IPS-NIHi7 (cell line): ENCODE data around the gene RPS25.
"Not testable (repeated sequence)": the region's sequence is repeated elsewhere in the genome, so short reads cannot be mapped to it uniquely, and the experiment has no call there.

ENCODE experiments used
- DNase-seq: peaks from one replicate; pipeline ENCODE4 v3.0.0; 2012; ENCODE audit warnings: mixed read lengths; ENCODE audit errors: extremely low spot score

Gene RPS25

GRCh38 chr11:119039471-119039870 lies 21.3 kb upstream of the RPS25 start:
- not testable (repeated sequence) for DNase-seq

GRCh38 chr11:119038884-119039283 lies 20.7 kb upstream of the RPS25 start:
- DNase-seq: no peak

- DNase-seq: no peak
Observed at GRCh38 chr11:119034813-119035212, 16.7 kb upstream of the RPS25 start.

- DNase-seq: not testable (repeated sequence)
Observed at GRCh38 chr11:119033421-119033820, 15.3 kb upstream of the RPS25 start.

- no peak for DNase-seq
Observed at GRCh38 chr11:119031912-119032280, 13.8 kb upstream of the RPS25 start.

GRCh38 chr11:119030329-119031047 lies 12.3 kb upstream of the RPS25 start, which contains the start of gene SLC37A4:
TSS of gene SLC37A4 (minus strand) at chr11:119030877.
- peak; percentile 98 for DNase-seq

- DNase-seq: no peak
Observed at GRCh38 chr11:119030029-119030328, 11.8 kb upstream of the RPS25 start.

GRCh38 chr11:119029340-119030028 lies 11.3 kb upstream of the RPS25 start:
- DNase-seq: no peak

- DNase-seq: no peak
Observed at GRCh38 chr11:119029069-119029339, 10.9 kb upstream of the RPS25 start.

- no peak for DNase-seq
Observed at GRCh38 chr11:119028346-119029068, 10.4 kb upstream of the RPS25 start.

GRCh38 chr11:119027561-119028345 lies 9.6 kb upstream of the RPS25 start:
- no peak for DNase-seq

GRCh38 chr11:119026970-119027369 lies 8.8 kb upstream of the RPS25 start:
- no peak for DNase-seq

GRCh38 chr11:119025978-119026766 lies 8.0 kb upstream of the RPS25 start:
- DNase-seq: no peak

GRCh38 chr11:119025541-119025940 lies 7.4 kb upstream of the RPS25 start:
- DNase-seq: no peak

GRCh38 chr11:119025099-119025473 lies 6.9 kb upstream of the RPS25 start:
- DNase-seq: no peak

GRCh38 chr11:119024430-119025098 lies 6.4 kb upstream of the RPS25 start:
- DNase-seq: no peak

GRCh38 chr11:119023741-119024140 lies 5.6 kb upstream of the RPS25 start:
- no peak for DNase-seq

- no peak for DNase-seq
Observed at GRCh38 chr11:119021631-119022030, 3.5 kb upstream of the RPS25 start.

- DNase-seq: no peak
Observed at GRCh38 chr11:119019996-119020395, 1.9 kb upstream of the RPS25 start.

GRCh38 chr11:119017377-119017776 lies 766 bp downstream of the RPS25 start:
- DNase-seq: not testable (repeated sequence)
